Suppressor macrophage (primary cell): ENCODE data around the gene MAGI1.

Experiments used
- DNase-seq, 4 experiments: peaks; one replicate each; pipeline ENCODE4 v3.0.0-alpha.2; 2020 to 2022

The MAGI1 gene

DNA sequence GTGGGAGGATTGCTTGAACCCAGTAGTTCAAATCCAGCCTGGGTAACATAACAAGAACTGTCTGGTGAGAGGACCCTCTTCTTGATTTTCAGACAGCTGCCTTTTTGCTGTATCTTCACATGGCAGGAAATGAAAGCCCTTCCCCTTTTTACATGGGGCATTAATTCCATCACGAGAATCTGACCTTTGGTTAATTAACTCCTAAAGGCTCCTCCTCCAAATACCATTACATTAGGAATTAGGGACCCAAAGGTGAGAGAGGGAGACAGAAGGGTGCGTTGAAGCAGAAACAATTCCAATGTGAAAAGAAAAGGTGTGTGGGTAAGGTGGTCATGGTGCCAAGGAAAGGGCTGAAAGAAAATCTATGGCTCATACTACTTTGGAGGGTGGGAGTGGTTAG lies 536.2 kb downstream of the MAGI1 start:
- DNase-seq: no peak

DNA sequence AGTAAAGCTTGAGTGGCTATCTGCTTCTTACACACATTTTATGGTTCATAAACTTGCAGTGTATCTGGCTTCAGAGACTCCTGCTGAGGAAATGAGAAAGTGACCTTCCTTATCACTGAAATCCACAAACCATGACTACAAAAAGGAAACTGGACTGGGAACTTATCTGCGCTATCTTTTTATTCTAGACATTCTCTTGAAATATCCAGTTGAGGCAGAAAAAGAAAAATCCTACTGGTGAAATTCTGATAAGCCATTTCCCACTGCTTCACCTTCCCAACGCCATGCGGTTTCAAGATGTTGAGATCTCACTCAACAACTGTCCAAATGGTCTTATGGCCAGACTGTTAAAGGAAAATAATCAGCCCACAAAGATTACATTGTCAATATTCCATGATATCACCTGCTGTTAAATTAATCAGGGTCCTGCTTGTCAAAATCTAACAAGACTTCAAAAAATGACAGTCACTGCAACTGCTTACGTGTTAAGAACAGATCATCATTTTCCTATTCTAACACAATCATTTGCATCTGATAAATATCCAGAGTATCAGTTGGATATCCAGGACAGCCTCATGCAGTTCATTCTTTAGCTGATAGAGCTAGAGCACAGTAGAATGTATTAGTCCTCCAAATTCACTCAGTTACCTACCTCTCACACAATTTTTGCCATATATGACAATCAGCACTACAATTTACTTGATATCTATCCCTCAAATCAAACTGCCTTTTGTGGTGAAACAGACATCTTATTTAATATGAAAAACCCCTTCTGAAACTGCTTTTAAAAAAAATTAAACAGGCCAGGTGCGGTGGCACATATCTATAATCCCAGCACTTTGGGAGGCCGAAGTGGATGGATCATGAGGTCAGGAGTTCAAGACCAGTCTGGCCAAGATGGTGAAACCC lies 538.1 kb downstream of the MAGI1 start:
- DNase-seq: no peak

DNA sequence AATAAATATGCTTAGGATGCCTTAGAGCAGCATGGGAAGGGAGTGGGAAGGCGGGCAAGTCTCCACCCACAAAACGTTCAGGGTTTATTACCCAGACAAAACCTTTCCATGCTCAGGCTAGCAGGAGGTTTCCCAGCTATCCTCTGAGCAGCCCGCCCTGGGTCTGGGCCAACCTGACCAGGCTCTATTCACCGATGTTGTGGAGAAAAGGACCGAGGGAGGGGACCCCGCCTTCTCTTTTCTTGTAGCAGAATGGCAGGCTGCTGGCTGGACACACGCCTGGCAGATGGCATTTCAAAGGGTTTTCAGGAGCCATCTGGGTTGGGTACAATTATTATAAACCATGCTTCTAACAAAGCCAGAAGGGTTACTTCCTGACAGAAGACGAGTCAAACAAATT lies 540.9 kb downstream of the MAGI1 start:
- no peak for DNase-seq

DNA sequence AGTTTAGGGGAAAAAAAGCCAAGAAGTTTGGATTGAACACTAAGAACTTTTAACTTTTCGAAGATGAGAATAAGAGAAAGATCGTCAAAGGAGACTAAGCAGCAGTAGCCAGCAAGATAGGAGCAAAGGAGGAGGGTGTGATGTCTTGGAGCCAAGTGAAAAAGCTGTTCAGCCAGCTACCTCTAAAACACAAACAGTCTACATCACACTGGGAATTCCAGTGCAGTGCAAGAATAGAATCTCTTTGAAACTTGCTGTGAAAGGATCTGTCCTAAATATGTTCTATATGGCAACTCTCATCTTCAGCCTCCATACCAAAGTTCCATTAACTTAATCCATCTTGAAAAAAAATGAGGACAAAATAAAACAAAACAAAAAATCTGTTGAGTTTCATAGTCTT lies 541.5 kb downstream of the MAGI1 start:
- no peak for DNase-seq

DNA sequence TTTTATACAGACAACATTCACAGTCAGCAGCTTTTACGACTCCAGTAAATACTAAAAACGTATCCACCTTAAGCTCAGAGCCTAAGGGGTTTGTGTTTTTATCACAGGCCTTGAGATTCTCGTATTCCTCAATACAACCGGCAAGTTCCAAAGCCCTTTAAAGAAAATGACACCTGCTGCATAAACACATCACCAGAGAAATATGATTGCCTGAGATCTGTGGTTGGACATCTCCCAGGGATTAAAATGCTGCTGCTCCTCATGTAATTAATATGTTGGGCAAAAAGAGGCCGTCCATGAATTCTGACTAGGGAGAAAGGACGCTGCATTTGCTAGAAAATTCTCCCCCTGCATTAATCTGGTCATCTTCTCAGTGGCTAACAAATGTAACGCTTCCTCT lies 544.8 kb downstream of the MAGI1 start:
- no peak for DNase-seq

DNA sequence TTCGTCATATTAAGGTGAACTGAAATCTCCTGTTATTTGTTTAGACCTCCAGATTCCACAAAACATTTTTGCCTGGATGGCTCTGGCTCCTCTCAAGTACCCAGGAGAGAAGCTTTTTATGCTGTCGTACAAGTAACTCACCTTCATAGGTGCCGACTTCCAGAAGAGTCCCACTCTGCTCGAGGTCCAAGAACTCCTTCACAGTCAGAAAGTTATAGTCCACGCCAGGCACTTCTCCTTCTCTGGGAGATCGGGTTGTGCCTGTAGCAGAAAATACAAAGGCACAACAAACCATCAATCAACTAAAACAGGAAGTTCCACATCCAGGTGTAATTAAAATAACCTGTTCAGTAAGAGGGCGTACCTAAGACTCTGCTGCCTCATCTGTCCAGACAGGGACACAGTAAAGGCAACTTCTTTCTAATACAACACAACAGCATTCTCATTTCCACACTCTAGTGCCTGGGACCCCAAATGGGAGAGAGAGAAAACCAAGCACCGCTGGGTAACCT lies 545.3 kb downstream of the MAGI1 start:
- no peak for DNase-seq

DNA sequence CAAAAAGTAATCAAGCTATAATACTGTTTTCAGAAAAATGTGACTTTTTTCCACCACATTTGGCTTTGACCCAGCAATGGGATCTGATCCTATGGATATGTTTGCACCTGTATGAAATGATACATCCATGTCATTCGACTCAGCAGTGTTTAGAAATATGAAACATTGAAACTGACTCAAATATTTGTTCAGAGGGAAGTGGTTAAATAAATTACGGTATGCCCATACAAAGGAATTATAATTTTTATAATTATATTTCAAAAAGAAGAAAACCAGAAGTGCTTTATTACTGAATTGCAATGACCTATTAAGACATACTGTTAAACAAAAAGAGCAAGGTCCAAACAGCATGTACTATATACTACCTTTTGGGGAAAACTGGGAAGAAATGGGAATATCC lies 546.5 kb downstream of the MAGI1 start:
- DNase-seq: no peak

DNA sequence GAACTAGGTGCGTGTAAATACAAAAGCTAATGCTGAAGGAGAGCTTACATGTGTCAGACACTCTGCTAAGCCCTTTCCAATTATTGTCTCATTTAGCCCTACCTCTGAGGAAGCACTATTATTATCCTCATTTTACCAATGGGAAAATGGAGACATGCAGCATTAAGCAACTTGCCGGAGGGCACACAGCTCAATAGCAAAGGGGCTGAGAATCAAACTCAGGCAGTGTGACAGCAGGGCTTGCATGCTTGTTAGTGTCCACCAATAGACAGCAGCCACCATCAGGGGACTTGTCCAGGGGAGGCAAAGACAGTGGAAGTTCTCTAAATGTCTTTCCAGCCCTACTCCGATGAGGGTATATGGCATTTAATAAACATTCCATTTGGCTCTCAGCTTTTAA lies 548.6 kb downstream of the MAGI1 start:
- no peak for DNase-seq

DNA sequence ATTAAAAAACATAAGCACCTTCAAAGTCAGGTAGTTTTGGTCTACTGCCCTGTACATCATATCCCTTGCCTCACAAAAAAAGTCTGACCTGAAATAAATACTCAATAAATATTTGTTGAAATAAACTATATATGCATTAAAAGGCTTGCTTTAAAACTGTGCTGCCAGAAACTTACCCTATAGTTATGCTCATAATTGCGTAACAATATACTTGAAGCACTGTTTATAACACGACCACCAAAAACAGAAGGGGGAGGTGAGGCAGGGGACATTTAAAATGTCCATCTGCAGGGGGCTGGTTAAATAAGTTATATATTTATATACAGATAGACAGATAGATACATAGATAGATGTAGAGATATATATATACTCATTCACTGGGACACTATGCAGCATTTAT lies 549.5 kb downstream of the MAGI1 start:
- DNase-seq: no peak

DNA sequence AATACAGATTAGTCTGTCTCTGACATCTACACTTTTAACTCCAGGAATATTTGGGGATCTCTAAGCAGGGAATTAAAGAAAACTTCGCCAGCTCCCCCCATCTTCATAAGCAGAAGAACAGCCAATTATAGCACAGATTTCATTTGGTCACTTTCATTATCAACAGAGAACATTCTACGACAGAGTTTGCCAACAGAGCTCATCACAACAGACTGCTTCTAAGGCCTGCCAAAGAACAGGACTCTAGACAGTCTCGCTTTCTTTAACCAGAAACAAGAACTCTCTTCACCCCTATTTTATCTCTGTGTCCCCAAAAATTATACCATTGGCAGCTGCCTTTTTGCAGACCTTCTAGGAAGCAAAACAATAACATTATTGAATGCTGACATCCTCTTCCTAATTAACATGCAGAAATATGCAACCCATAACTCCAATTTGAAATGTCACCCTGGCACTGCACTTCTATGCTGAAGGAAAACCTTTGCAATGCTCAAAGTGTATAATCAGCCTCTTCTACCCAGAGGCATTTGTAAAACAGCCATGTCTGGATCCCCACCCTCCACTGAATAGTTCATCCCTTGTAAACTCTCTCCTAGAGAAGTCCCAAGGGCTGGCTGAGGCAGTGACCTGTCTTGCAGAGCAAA lies 552.8 kb downstream of the MAGI1 start:
- no peak for DNase-seq

DNA sequence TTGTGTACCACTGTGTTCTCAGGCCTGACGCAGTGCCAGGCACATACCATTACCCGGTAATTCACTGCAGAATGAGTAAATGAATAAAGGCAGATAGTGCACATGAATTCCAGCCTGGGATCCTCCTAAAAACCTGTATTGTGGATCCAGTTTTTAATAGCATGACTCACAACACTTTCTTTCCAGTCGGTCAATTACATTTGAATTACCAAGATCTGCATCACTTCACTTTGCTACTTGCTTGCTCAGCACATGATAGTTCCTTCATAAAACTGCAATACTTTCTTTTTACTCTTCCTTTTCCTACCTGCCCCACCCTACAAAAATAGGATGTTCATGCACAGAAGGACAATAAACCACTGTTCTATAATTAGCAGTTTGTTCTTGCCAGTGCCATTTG lies 553.8 kb downstream of the MAGI1 start:
- DNase-seq: no peak

DNA sequence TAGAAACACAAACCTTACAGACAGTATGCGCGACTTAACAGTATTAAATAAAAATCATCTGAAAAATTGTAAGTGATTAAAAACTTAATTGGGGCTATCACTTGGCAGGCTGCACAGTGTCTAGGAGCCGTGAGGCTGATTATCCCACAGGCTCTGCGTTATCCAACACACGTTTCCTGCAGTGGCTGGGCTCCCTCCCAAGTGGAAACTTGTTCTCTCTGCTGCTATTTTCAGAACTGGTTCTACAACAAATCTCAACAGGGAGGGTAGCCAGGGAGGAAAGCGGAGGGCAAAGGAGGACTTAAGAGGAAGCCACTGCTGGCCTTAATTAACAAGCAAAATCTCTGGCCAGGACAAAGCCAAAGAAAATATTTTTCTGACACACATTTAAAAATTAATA lies 555.2 kb downstream of the MAGI1 start:
- no peak for DNase-seq

DNA sequence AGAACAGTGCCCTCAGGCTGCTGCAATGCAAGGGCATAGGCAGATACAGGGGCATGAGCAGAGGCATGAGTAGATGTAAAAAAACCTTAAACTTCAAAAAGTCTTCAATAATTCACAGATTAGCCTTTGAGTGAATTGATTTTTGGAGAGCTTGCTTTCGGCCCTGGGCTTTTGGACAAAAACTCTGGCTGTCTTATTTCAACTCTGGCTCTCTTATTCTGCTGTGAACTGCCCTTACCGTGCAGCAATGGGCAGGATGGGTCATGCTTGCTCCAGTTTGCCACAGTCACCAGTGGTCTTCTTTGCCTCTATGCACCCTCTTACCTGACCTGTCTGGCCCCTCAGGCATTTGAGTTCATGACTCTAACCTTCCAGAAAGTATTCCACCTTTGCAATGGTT lies 555.7 kb downstream of the MAGI1 start:
- no peak for DNase-seq

DNA sequence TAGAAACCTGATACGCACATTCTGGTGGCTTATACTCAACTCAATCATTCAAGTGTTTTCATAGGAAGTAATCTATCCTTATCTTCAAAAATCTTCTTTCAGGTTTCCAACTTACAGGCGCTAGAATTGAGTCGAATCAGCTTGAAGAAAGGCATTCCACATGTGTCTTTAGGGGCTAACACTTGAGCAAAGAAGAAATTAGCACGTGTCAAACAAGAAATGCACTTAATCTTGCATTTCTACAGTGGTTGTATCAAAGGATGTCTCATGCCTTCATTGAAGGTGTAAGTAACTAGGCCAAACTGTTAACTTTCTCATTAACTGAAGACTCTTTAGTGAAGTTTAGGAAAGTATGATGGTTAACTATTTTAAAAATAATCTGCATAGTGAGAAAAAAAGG lies 557.6 kb downstream of the MAGI1 start:
- no peak for DNase-seq

DNA sequence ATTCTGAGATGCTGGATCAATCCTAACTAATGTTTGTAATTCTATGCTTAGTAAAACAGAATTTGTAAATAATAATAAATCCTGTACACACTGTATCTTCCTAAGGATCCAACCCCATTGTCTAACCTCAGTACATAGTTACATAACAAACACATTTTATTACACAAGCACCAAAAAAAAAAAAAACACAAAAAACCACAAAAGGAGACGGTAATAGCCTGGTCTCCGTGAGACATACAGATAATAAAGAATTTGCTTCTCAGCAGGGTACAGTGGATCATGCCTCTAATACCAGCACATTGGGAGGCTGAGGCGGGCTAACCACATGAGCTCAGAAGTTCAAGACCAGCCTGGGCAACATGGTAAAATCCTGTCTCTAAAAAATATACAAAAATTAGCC lies 558.7 kb downstream of the MAGI1 start:
- no peak for DNase-seq

DNA sequence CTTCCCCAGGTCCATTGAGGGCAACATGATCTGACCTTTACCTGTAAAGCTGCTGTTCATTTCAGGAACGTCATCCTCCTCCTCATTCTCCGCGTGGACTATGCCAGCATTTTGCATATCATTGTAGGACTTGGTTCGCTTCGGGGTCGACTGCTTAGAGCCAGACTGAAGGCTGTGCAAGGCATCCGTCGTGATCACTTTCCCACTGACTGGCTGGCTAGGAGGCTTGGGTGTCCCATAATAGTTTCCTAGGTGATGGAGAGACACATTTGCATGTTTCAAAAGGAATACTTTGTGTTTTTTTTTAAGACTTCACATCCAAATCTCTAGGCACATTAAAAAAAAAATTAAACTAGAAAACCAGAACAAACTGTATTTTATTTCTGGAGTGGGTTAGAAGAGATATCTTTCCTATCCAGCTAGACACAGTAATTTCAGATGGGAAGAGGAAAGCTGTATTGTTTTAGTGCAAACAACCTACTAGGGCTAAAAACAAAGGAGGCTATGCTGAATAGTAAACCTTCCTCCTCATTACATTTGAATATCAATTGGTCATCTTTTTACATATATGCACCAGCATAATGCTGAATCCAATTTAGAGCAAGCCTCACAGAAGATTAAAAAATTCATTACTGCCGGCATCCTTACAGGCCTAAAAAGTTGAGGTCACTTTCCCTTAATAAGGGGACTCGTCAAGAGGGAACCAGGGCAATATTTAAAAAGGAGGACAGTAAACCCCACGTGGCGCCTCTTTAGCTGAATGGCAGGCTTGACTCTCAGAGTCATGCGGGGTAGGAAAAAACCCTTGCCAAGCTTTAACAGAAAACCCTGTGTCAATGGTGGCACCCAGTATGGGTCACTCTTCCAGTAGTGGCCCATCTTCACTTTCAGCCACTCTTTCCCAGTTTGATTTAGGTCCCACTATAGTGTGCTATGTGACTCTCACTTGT lies 559.9 kb downstream of the MAGI1 start:
- no peak for DNase-seq

DNA sequence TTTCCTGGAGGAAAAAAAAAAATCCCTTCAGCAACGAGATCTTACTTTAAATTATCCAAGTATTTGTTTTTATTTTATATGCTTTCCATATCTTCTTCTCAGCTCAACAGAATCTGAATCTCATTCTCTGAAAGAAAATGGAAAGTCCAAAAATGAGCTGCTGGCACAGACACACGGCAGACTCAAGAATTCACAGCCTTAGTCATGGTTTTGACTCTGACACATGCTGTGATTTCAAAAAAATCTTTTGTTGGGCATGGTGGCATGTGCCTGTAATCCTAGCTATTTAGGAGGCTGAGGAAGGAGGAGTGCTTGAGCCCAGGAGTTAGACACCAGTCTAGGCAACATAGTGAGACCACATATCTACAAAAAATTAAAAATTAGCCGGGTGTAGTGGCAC lies 565.0 kb downstream of the MAGI1 start:
- no peak for DNase-seq

DNA sequence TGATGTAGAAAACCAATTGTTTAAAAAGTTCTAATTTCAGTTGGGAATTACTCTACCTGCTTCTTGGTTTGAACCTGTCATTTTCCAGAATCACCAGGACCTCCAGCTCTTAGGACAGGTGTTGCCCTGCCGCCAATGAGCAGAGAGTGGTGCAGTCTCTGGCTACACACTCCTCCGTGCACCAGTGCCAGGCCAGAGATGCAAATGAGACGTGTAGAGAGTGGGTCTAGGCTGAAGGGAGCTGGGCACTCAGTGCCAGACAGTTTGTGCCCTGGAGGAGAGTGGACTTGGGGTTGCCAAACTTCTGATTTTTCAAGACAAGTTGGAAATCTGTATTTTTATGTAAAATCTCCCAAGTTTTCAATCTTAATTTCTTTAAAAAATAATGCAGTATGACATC lies 566.2 kb downstream of the MAGI1 start:
- no peak for DNase-seq

DNA sequence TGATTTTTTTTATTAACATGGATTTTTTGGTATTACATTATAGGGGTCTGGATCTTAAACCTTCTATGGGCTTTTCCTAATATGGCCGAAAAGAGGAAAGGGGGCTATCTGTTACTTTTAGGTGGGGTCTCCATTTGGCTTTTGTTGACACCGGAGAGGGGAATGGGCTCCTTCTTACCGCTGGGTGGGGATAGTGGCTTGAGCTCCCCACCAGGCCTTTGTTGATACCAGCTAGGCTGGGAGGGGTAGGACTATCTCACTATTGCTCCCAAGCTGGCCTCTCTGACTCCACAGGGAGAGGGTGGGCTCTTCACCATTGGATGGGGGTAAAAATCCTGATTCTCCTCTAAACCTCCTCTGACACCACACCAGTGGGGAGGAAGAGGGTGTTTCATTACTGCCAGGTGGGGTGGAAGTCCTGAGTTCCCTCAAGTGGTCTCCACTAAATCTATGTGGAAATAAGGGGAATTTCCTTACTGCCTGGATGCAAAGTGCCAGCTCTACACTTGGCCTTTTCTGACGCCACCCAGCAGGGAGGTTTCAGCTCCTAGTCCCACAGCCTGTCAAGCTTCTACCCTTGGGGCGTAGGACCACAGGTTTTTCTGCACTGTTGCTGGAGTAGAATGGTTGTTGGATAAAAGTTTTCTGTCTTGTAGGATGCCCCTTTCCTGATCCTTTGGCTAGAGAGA lies 572.3 kb downstream of the MAGI1 start:
- no peak for DNase-seq

DNA sequence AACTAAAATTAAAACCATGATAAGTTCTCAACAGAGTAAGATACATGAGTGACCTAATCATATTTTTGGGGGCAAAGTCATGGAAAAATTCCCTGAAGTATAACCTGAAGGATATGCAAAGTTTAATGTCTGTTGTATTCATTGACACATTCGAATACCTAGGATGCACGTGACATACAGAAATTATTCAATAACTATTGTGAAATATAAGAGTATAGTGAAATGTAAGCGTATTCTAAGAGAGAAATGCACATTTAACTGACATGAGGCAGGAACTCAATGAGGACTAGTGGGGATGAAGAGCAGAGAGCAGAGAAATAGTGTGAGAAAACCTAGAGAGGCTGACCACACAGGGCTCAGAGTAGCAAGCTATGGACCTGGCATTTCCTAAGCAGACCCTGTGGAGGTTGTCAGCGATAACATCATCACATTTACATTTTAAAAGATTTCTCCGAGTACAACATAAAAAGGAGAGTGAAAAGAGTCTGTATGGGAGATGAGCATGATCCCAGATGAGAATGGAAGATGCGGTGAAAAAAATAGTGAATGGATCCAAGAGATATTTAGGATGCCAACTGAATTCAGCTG lies 588.8 kb downstream of the MAGI1 start:
- DNase-seq: no peak

DNA sequence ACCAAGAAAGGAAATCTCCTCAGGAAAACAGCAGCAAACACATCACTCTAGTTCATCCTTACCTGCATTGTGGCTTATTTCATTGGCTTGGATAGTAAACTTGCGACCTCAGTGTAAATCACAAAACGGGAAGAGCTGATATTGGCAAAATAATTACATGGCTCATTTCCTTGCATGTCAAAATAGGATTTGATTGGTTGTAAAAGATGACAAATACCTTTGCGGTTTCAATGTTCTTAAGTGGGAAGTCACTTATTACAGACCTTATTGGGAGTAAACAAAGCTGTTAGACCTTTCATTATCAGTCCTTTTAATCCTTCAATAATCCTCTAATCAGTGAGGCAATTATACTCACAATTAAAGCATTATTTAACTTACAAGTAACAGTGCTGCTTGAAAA lies 590.6 kb downstream of the MAGI1 start:
- no peak for DNase-seq

DNA sequence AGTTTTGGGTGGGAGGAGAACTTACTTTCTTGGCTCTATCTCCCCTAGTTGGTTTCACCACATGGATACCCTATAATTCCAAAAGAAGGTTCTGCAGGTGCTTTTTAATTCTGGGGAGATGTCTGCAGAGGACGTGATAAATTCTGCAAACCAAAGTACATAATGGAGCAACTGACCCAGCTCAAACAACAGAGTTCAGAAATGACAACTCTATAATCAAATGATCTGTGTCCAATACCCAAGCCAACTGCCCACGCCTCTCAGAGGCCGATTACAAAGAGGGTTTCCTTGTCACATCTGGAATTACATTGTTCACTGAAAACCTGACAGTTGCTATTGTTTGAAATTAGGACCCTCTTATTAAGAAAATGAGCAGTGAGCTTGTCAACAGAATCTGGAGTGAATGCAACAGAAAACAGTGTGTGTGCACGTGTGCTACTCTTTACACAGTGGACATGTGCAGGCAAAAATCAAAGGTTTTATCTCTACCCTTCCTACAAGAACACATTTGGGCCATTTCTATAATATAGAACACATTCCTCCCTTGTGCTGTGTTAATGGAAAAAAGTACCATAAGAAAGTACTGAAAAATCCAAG lies 593.0 kb downstream of the MAGI1 start:
- DNase-seq: no peak
